ENCODE data around the gene PEF1. TPM values are rescaled to one million over a fixed set of nuclear protein-coding genes. Genes with fewer than 3 reads are reported as not detected.

Gene PEF1
- total RNA-seq, 1 experiment from 2014 or later = 40.3 TPM

DNA sequence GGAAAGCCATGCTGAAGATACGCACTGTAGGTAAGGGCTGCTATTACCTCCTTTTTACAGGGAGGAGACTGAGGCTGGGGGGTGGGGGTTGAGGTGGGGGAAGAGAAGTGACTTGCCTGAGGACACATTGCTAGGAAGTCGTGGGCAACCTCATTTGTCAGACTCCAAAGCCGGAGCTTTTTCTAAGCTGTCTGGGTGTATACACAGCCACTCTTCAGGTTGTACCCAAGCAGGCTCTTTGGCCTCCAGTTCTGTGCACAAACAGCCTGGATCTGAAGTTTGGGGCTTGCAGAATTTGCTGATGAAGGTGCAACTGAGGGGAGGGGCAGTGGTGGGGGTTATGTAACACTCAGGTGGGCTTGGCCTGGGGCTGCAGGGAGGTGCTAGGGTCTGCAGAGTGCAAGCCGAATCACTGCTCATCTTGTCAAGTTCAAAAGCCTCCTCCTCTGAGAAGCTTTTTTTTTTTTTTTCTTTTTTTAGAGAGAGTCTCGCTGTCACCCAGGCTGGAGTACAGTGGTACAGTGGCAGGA lies 51.5 kb downstream of the PEF1 start:
- WGBS (ENCODE audit: extremely low coverage, insufficient read length, low lambda C conversion rate) = no CpG with 5 or more reads among the region's 5 CpGs
- Mint-ChIP-seq H3K36me3 (ENCODE audit: insufficient read depth in 1 of 3, low read depth in 3 of 3) (no peaks in the 10 kb centered on the region; a peak in 1 of 7 replicates), H3K4me1 (peaks cover 14 to 15% of the 10 kb centered on the region in 2 experiments), H3K27me3 (ENCODE audit: low read depth) (peaks cover 37% of the 10 kb centered on the region), H3K4me3 (no peak overlapping the region), H3K27ac (no peak overlapping the region), H3K9me3 (no peaks in the 10 kb centered on the region)
- Histone ChIP-seq H2BK20ac (ENCODE audit: low read depth, low read length, poor library complexity, severe bottlenecking) (no peak overlapping the region), H3K14ac (ENCODE audit: insufficient read depth, low read length) (no peak overlapping the region), H3K56ac (ENCODE audit: insufficient read length, low read depth, low read length) (no peak overlapping the region), H2BK120ac (ENCODE audit: low read depth, low read length, poor library complexity, severe bottlenecking) (no peak overlapping the region), H3K4me2 (ENCODE audit: insufficient read depth, insufficient read length, low read length) (no peak overlapping the region), H4K20me1 (ENCODE audit: control insufficient read depth, insufficient read depth, insufficient read length) (no peaks in the 10 kb centered on the region), H3T11ph (ENCODE audit: low read length) (no peak overlapping the region), H3K27me3 (ENCODE audit: insufficient read depth, low read length) (no peaks in the 10 kb centered on the region), H2BK15ac (ENCODE audit: low read depth, low read length) (no peak overlapping the region), H3K79me1 (ENCODE audit: insufficient read depth, low read depth, low read length, poor library complexity, severe bottlenecking) (no peaks in the 10 kb centered on the region), H3K18ac (ENCODE audit: insufficient read length, low read depth, low read length) (no peak overlapping the region), H3K79me2 (ENCODE audit: insufficient read depth, low read length) (no peaks in the 10 kb centered on the region), H2AFZ (ENCODE audit: low read length) (no peak overlapping the region), H3K4ac (ENCODE audit: low read depth, low read length) (no peak overlapping the region), H2BK12ac (ENCODE audit: insufficient read length, low read depth, low read length) (no peak overlapping the region), H4K5ac (ENCODE audit: insufficient read length, low read depth, low read length) (no peak overlapping the region), H3K9me3 (ENCODE audit: control insufficient read depth, low read depth, low read length) (no peaks in the 10 kb centered on the region), H2AK5ac (ENCODE audit: insufficient read length, low read length) (no peak overlapping the region), H3K9ac (ENCODE audit: extremely low read depth, insufficient read length, low read length) (no peak overlapping the region), H4K8ac (replicated peaks; ENCODE audit: insufficient read length, low read depth, low read length) (no peak overlapping the region), H2BK5ac (ENCODE audit: insufficient read length, low read length) (no peak overlapping the region), H3K4me1 (ENCODE audit: insufficient read depth, low read length) (no peaks in the 10 kb centered on the region), H3K23me2 (ENCODE audit: insufficient read length, low read depth, low read length, poor library complexity, severe bottlenecking) (no peaks in the 10 kb centered on the region), H3K23ac (ENCODE audit: insufficient read length, low read depth, low read length) (no peak overlapping the region), H4K91ac (ENCODE audit: insufficient read length, low read depth, low read length) (no peak overlapping the region), H3K27ac (ENCODE audit: insufficient read length, low read depth, low read length) (no peak overlapping the region)
- TF ChIP-seq, protein P1, sequence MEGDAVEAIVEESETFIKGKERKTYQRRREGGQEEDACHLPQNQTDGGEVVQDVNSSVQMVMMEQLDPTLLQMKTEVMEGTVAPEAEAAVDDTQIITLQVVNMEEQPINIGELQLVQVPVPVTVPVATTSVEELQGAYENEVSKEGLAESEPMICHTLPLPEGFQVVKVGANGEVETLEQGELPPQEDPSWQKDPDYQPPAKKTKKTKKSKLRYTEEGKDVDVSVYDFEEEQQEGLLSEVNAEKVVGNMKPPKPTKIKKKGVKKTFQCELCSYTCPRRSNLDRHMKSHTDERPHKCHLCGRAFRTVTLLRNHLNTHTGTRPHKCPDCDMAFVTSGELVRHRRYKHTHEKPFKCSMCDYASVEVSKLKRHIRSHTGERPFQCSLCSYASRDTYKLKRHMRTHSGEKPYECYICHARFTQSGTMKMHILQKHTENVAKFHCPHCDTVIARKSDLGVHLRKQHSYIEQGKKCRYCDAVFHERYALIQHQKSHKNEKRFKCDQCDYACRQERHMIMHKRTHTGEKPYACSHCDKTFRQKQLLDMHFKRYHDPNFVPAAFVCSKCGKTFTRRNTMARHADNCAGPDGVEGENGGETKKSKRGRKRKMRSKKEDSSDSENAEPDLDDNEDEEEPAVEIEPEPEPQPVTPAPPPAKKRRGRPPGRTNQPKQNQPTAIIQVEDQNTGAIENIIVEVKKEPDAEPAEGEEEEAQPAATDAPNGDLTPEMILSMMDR (conservative IDR thresholded peaks at IDR 0.05) = no peak
- DNase-seq = no peak
